GM21825 (cell line): ENCODE results near the gene CD274.
A peak's percentile ranks its signal among the peaks of the same experiment; 100 is the strongest.
"Not testable (repeated sequence)": the region's sequence is repeated elsewhere in the genome, so short reads cannot be mapped to it uniquely, and the experiment has no call there.

Source experiments
- ATAC-seq: cut with Tn5 transposase; IDR thresholded peaks from one replicate; pipeline ENCODE4 v1.9.1; 2021; ENCODE audit warnings: mild to moderate bottlenecking, moderate library complexity; ENCODE audit not compliant: unreplicated experiment

The CD274 gene

GRCh38 chr9:5493679-5494511 is 43.6 kb downstream of the CD274 start:
- peak; percentile 88 for ATAC-seq

GRCh38 chr9:5494765-5495164 is 44.4 kb downstream of the CD274 start:
- ATAC-seq, result not testable (repeated sequence)

GRCh38 chr9:5499157-5499556 is 48.8 kb downstream of the CD274 start:
- no peak for ATAC-seq

GRCh38 chr9:5499889-5500398 is 49.6 kb downstream of the CD274 start:
- no peak for ATAC-seq

- ATAC-seq, result no peak
These were observed 50.3 kb downstream of the CD274 start for GRCh38 chr9:5500441-5501235.

GRCh38 chr9:5502553-5502952 is 52.2 kb downstream of the CD274 start:
- no peak for ATAC-seq

GRCh38 chr9:5509573-5509972 is 59.2 kb downstream of the CD274 start:
- ATAC-seq, result no peak

GRCh38 chr9:5510360-5510931 is 60.1 kb downstream of the CD274 start, which contains the start of gene PDCD1LG2:
PDCD1LG2 (plus strand) TSS chr9:5510531; CDS start chr9:5522547, 12,016 bp downstream.
- peak; percentile 67 for ATAC-seq

GRCh38 chr9:5510989-5511388 is 60.6 kb downstream of the CD274 start:
- no peak for ATAC-seq

GRCh38 chr9:5511476-5511875 is 61.1 kb downstream of the CD274 start:
- no peak for ATAC-seq

- ATAC-seq, result no peak
These were observed 61.7 kb downstream of the CD274 start for GRCh38 chr9:5511935-5512580.

- ATAC-seq, result no peak
These were observed 62.5 kb downstream of the CD274 start for GRCh38 chr9:5512658-5513452.

- no peak for ATAC-seq
These were observed 63.7 kb downstream of the CD274 start for GRCh38 chr9:5513966-5514616.

- no peak for ATAC-seq
These were observed 64.4 kb downstream of the CD274 start for GRCh38 chr9:5514617-5515260.

- no peak for ATAC-seq
These were observed 64.9 kb downstream of the CD274 start for GRCh38 chr9:5515261-5515650.

- ATAC-seq, result no peak
These were observed 66.3 kb downstream of the CD274 start for GRCh38 chr9:5516453-5517220.

- ATAC-seq, result peak; percentile 51
These were observed 68.0 kb downstream of the CD274 start for GRCh38 chr9:5518171-5518936.

GRCh38 chr9:5518937-5519319 is 68.6 kb downstream of the CD274 start:
- peak; percentile 19 for ATAC-seq
